ENCODE results near the gene SIRT5. TPM values are rescaled to one million over a fixed set of nuclear protein-coding genes. Genes with fewer than 3 reads are reported as not detected.

Gene SIRT5
- total RNA-seq, 1 donor from 2014 or later: 12.4 TPM

- CTCF ChIA-PET: interaction anchor here (2.6 kb wide), 1 partner anchor 15 kb away, joined by 8 read pairs; the partner anchor contains the start of gene SIRT5
- no peak for DNase-seq
- Mint-ChIP-seq H3K4me3 (no peak overlapping the region), H3K4me1 (no peaks in the 10 kb centered on the region), H3K27me3 (no peaks in the 10 kb centered on the region), H3K36me3 (ENCODE audit: low read depth) (peaks cover 55% of the 10 kb centered on the region), H3K9me3 (no peaks in the 10 kb centered on the region), H3K27ac (no peak overlapping the region)
- intact Hi-C loops (cut with micrococcal nuclease): no loop called here
- TF ChIP-seq, protein P1, sequence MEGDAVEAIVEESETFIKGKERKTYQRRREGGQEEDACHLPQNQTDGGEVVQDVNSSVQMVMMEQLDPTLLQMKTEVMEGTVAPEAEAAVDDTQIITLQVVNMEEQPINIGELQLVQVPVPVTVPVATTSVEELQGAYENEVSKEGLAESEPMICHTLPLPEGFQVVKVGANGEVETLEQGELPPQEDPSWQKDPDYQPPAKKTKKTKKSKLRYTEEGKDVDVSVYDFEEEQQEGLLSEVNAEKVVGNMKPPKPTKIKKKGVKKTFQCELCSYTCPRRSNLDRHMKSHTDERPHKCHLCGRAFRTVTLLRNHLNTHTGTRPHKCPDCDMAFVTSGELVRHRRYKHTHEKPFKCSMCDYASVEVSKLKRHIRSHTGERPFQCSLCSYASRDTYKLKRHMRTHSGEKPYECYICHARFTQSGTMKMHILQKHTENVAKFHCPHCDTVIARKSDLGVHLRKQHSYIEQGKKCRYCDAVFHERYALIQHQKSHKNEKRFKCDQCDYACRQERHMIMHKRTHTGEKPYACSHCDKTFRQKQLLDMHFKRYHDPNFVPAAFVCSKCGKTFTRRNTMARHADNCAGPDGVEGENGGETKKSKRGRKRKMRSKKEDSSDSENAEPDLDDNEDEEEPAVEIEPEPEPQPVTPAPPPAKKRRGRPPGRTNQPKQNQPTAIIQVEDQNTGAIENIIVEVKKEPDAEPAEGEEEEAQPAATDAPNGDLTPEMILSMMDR (IDR thresholded peaks at IDR 0.05): no peak
- ATAC-seq (ENCODE audit: low read depth): no peak
- POLR2A ChIA-PET: interaction anchor here (0.6 kb wide), 1 partner anchor 15 kb away, joined by 3 read pairs; the partner anchor contains the start of gene SIRT5
These were observed 15.4 kb downstream of the SIRT5 start for GRCh38 chr6:13589801-13590200.

DNA sequence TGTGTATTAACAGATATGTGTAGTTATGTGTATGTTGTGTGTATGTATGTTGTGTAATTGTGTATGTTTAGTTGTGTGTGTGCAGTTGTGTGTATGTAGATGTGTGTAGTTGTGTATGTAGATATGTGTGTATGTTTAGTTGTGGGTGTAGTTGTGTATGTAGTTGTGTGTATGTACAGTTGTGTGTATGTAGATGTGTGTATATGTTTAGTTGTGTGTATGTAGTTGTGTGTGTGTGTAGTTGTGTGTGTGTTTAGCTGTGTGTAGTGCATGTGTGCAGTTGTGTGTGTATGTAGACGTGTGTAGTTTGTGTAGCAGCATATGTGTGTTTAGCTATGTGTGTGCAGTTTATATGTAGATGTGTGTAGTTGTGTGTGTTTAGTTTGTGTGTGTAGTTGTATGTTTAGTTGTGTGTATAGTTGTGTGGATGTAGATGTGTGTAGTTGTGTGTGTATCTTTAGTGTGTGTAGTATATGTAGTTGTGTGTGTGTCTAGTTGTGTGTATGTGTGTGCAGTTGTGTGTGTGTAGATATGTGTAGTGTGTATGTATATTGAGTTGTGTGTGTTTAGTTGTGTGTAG lies 16.3 kb downstream of the SIRT5 start:
- no peak for ATAC-seq (ENCODE audit: low read depth)
- Mint-ChIP-seq H3K27ac (no peak overlapping the region), H3K27me3 (no peaks in the 10 kb centered on the region), H3K4me1 (no peaks in the 10 kb centered on the region), H3K36me3 (ENCODE audit: low read depth) (peaks cover 58% of the 10 kb centered on the region), H3K9me3 (no peaks in the 10 kb centered on the region), H3K4me3 (no peak overlapping the region)
- ChIA-PET POLR2A (no interaction called here), CTCF (interaction anchor here (2.6 kb wide), 1 partner anchor 16 kb away, joined by 8 read pairs; the partner anchor contains the start of gene SIRT5)
- TF ChIP-seq, protein P1 (IDR thresholded peaks at IDR 0.05): no peak
- DNase-seq: no peak
- intact Hi-C loops (cut with micrococcal nuclease): no loop called here

DNA sequence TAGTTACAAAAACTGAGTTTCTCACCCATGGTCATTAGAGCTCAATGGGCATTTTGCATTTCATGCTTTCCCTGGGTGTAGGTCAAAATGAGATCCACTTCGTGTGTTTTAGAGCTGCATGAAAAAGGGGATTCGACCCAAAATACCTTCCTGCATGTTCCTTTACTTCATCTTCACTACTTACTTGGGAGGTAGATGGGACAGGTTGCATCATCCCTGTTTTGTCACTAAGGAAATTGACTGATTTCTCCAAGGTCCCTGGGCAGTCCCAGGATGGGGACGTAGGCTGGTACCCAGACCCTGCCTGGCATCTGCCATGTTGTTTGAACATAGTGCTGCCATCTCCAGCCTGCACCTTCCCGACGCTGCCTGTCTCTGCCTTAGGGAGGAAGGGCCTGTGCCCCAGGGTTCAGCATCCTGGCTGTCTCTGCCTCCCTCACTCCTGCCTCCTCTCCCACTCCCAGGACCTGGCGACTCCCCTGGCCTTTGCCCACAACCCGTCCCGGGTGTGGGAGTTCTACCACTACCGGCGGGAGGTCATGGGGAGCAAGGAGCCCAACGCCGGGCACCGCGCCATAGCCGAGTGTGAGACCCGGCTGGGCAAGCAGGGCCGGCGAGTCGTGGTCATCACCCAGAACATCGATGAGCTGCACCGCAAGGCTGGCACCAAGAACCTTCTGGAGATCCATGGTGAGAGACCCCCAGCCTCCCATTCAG lies 17.0 kb downstream of the SIRT5 start:
- Mint-ChIP-seq H3K36me3 (ENCODE audit: low read depth) (peaks cover 61% of the 10 kb centered on the region), H3K27me3 (no peaks in the 10 kb centered on the region), H3K9me3 (no peaks in the 10 kb centered on the region), H3K27ac (no peak overlapping the region), H3K4me1 (no peaks in the 10 kb centered on the region), H3K4me3 (no peak overlapping the region)
- CTCF ChIA-PET: interaction anchor here (2.6 kb wide), 1 partner anchor 17 kb away, joined by 8 read pairs; the partner anchor contains the start of gene SIRT5
- no peak for ATAC-seq (ENCODE audit: low read depth)
- POLR2A ChIA-PET: no interaction called here
- intact Hi-C loops (cut with micrococcal nuclease): no loop called here
- TF ChIP-seq, protein P1 (IDR thresholded peaks at IDR 0.05): no peak
- DNase-seq: no peak

GRCh38 chr6:13593103-13593502 lies 18.7 kb downstream of the SIRT5 start:
- Mint-ChIP-seq H3K27ac (no peak overlapping the region), H3K4me3 (no peak overlapping the region), H3K27me3 (no peaks in the 10 kb centered on the region), H3K36me3 (ENCODE audit: low read depth) (peaks cover 62% of the 10 kb centered on the region), H3K4me1 (no peaks in the 10 kb centered on the region), H3K9me3 (no peaks in the 10 kb centered on the region)
- DNase-seq: no peak
- POLR2A ChIA-PET: no interaction called here
- TF ChIP-seq, protein P1 (IDR thresholded peaks at IDR 0.05): no peak
- no peak for ATAC-seq (ENCODE audit: low read depth)
- intact Hi-C loops (cut with micrococcal nuclease): no loop called here
- CTCF ChIA-PET: no interaction called here

- CTCF ChIA-PET: interaction anchor here (1.0 kb wide), 1 partner anchor 17 kb away, joined by 3 read pairs; no protein-coding TSS in a partner anchor
- Mint-ChIP-seq H3K27ac (no peak overlapping the region), H3K27me3 (no peaks in the 10 kb centered on the region), H3K36me3 (ENCODE audit: low read depth) (peaks cover 59% of the 10 kb centered on the region), H3K4me3 (no peak overlapping the region), H3K9me3 (no peaks in the 10 kb centered on the region), H3K4me1 (no peaks in the 10 kb centered on the region)
- POLR2A ChIA-PET: no interaction called here
- no peak for ATAC-seq (ENCODE audit: low read depth)
- TF ChIP-seq, protein P1 (IDR thresholded peaks at IDR 0.05): no peak
- no peak for DNase-seq
- intact Hi-C loops (cut with micrococcal nuclease): no loop called here
These were observed 19.3 kb downstream of the SIRT5 start for GRCh38 chr6:13593720-13594119.

Data from activated B cell treated with CpG ODN at 0.5 μM for 24 hours (primary cell).